ENCODE measurements around the gene NUP188. TPM values are rescaled to one million over a fixed set of nuclear protein-coding genes. Genes with fewer than 3 reads are reported as not detected.
"Not testable (repeated sequence)": the region's sequence is repeated elsewhere in the genome, so short reads cannot be mapped to it uniquely, and the experiment has no call there.

The NUP188 gene
- total and polyA plus RNA-seq, 2 experiments from 2014 or later = 35.8 to 52.0 TPM

- Histone ChIP-seq H3K4me3 (no peak overlapping the region), H3K9me3 (ENCODE audit: low read depth) (no peaks in the 10 kb centered on the region), H3K27me3 (no peaks in the 10 kb centered on the region), H3K27ac (no peak overlapping the region), H3K4me1 (ENCODE audit: low read depth) (no peaks in the 10 kb centered on the region), H3K36me3 (no peaks in the 10 kb centered on the region)
- DNase-seq (ENCODE audit: low read depth in 1 of 2, low spot score in 1 of 2) = no peak
- no peak for TF ChIP-seq CTCF (IDR thresholded peaks at IDR 0.05; ENCODE audit: low read depth, low read length)
Measured at GRCh38 chr9:128940946-128941755, 6.3 kb upstream of the NUP188 start.

- no peaks in the 10 kb centered on the region for H3K9me3 ChIP-seq (ENCODE audit: low read depth)
Measured at GRCh38 chr9:128943832-128944620, 3.5 kb upstream of the NUP188 start.

DNA sequence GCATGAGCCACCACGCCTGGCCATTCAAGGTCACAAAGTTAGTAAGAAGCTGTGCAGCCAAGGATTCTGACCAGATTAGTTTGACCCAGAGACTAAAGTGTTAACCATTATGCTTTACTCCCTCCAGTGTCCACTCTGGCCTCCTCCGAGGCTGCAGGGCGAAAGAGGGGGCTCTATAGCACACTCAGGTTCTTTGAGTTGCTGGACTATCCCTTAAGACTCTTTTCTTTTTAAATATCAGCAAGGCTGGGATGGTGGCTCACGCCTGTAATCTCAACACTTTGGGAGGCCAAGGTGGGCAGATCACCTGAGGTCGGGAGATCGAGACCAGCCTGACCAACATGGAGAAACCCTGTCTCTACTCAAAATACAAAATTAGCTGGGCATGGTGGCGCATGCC, 2.5 kb upstream of the NUP188 start:
- not testable (repeated sequence) for H3K4me1 ChIP-seq (ENCODE audit: low read depth); DNase-seq (ENCODE audit: low read depth in 1 of 2, low spot score in 1 of 2); H3K9me3 ChIP-seq (ENCODE audit: low read depth); H3K27ac ChIP-seq; H3K27me3 ChIP-seq; H3K36me3 ChIP-seq; H3K4me3 ChIP-seq

More at GRCh38 chr9:128943832-128944620, 3.5 kb upstream of the NUP188 start:
- H3K36me3 ChIP-seq = no peaks in the 10 kb centered on the region
- H3K4me3 ChIP-seq = no peak overlapping the region
- no peak for TF ChIP-seq CTCF (IDR thresholded peaks at IDR 0.05; ENCODE audit: low read depth, low read length)
- H3K27ac ChIP-seq = peak overlapping the region; percentile 12
- no peaks in the 10 kb centered on the region for H3K27me3 ChIP-seq
- no peak for DNase-seq (ENCODE audit: low read depth in 1 of 2, low spot score in 1 of 2)
- no peaks in the 10 kb centered on the region for H3K4me1 ChIP-seq (ENCODE audit: low read depth)

- Histone ChIP-seq H3K9me3 (ENCODE audit: low read depth) (no peaks in the 10 kb centered on the region), H3K4me1 (ENCODE audit: low read depth) (no peaks in the 10 kb centered on the region), H3K36me3 (peaks cover 4% of the 10 kb centered on the region), H3K27ac (no peak overlapping the region), H3K27me3 (no peaks in the 10 kb centered on the region), H3K4me3 (no peak overlapping the region)
- no peak for TF ChIP-seq CTCF (IDR thresholded peaks at IDR 0.05; ENCODE audit: low read depth, low read length)
- no peak for DNase-seq (ENCODE audit: low read depth in 1 of 2, low spot score in 1 of 2)
Measured at GRCh38 chr9:128945798-128946501, 1.5 kb upstream of the NUP188 start.

GRCh38 chr9:128946571-128947276, 775 bp upstream of the NUP188 start:
- peak overlapping the region; percentile 73 for H3K4me3 ChIP-seq
- H3K4me1 ChIP-seq (ENCODE audit: low read depth) = no peaks in the 10 kb centered on the region
- H3K36me3 ChIP-seq = peaks cover 7% of the 10 kb centered on the region
- H3K27me3 ChIP-seq = no peaks in the 10 kb centered on the region
- peak; percentile 20 to 43 for DNase-seq (ENCODE audit: low read depth in 1 of 2, low spot score in 1 of 2)
- H3K9me3 ChIP-seq (ENCODE audit: low read depth) = no peaks in the 10 kb centered on the region
- H3K27ac ChIP-seq = peak overlapping the region; percentile 92
- TF ChIP-seq CTCF (IDR thresholded peaks at IDR 0.05; ENCODE audit: low read depth, low read length) = no peak

All from cardiac muscle cell (in vitro differentiated cells and primary cell).